CD4-positive, alpha-beta T cell treated with Interleukin-1 beta for 1 hour (primary cell): ENCODE results near the gene CCDC92B.
"Not testable (repeated sequence)": the region's sequence is repeated elsewhere in the genome, so short reads cannot be mapped to it uniquely, and the experiment has no call there.

Experiments used
- DNase-seq, 2 donors: peaks; one replicate each; pipeline ENCODE4 v3.0.0-alpha.2; 2020 to 2022

Gene CCDC92B

DNA sequence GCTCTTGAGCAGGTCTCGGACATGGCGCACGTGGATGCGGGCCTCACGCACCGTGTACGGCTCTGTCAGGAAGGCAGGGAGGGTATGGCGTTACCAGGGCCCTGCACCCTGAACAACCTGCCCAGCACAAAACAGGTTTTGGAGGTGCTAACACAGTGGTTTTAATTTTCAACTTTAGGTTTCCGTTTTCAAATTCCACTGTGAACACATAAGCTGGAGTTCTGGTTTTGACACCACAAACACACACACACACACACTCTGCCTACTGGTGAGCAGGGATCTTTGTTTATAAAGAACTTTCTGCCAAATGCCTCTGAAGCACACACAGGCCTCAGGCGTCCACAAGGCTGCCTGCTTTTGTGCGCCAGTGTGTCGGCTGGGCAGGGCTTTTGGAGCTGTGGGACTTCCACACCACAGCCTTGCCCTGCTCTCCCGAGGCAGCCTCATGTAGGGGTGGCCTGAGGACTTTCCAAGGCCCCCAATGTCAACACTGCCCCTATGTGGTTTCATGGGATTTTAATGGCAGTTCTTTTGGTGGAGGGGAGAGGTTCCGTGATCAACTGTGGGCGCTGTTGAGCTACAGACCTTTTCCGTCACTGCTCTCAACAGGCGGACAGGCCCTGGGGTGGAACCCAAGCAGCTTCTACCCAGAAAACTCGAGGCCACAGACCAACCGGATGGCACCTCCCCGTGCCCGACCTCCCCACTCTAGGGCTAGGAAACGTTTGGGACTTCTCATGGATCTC lies 47.3 kb downstream of the CCDC92B start:
- DNase-seq = no peak

DNA sequence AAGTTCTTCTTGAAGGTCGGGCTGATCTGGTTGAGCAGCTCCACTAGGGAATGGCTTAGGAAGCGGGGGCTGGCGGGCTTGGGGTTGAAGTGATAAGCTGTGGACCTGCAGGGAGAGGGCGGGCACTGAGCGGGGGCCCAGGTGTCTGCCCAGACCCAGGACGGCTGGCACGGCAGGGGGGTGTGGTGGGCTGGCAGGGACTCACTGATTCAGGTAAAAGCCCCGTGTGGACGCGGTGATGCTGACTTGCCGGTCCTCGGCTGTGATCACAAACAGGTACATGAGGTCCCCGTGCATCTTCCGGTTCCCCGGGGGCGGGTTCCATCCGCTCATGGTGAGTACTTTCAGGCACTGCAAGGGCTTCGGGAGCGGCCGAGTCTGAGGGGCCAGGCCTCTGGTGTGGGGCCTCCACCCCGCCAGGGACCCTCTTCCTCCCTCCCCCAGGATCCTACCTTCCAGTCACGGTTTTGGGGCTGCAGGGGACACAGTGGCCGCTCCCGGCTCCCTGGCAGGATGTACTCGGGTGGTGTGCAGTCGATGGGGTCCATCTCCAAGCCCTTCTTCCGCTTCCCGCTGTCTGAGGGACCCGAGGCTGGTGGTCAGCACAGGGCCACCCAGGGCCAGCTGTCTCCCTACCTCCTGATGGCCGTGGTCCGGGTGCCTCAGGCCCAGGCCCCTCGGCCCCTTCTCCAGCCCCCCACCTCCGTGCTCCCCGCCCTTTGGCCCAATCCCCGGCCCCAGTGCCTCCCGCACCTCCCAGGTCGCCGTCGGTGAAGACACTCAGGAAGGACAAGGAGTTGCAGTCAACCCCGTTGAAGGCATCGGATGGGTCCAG lies 48.1 kb downstream of the CCDC92B start:
- no peak for DNase-seq

DNA sequence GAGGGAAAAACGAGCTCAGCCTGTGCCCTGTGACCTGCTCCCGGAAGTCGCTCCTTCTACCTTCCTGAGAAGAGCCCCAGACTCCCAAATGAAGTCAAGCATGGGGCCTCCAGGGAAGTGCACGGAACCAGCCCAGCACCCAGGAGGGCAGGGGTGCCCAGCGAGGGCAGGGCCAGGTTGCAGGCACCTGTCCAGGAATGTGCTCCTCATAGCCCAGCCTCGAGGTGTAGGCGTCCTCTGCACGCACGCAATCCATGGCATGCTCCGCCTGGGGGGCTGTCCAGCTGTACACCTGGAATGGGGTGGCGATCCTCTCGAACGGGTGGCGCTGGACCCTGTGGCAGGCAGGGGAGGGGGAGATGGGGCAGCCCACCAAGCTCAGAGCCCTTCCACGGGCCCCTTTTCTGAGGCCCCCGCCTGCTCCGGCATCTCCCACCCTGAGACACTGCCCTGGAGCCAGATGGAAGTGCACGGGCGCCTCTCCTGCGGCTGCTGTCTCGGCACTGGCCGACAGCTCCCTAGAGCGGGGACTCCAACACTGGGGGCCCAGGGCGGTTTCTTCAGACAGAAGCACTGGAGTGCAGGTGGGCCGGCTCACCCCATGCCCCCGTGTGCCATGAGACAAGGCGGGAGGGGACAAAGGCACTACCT lies 48.8 kb downstream of the CCDC92B start:
- no peak for DNase-seq

DNA sequence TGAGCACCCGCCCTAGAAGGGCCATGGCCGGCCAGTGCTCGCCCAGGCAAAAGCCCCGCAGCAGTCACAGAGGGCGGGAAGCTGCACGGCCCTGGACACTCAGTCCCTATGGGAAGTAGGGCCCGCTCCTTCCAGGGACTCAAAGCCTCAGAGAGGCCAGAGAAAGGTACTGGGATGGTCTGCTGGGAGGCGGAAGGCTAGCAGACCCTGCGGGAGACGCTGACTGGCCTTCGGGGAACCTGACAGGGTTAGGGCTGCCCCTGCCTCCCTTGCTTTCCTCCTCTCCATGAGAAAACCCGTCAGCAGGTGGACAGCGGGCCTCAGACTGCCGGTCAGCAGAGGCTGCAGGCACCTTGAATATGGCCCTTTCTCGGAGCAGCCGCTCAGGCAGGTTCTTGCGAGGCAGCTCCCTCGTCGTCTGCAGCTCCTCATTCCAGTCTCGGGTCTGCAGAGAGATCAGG lies 49.4 kb downstream of the CCDC92B start:
- DNase-seq = no peak

DNA sequence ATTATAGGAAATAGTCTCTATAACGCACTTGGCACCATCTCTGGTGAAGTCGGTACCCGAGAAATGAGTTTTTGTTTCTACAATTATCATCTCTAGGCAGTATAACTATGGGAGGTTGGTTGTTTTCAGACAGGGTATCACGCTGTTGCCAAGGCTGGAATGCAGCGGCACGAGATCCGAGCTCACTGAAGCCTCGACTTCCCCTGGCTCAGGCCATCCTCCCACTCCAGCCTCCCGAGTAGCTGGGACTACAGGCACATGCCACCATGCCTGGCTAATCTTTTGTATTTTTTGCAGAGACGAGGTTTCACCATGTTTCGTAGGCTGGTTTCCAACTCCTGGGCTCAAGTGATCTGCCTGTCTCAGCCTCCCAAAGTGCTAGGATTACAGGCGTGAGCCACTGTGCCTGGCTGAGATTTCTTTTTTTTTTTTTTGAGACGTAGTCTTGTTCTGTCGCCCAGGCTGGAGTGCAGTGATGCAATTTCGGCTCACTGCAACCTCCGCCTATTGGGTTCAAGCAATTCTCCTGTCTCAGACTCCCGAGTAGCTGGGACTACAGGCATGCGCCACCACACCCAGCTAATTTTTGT lies 50.1 kb downstream of the CCDC92B start:
- not testable (repeated sequence) for DNase-seq

DNA sequence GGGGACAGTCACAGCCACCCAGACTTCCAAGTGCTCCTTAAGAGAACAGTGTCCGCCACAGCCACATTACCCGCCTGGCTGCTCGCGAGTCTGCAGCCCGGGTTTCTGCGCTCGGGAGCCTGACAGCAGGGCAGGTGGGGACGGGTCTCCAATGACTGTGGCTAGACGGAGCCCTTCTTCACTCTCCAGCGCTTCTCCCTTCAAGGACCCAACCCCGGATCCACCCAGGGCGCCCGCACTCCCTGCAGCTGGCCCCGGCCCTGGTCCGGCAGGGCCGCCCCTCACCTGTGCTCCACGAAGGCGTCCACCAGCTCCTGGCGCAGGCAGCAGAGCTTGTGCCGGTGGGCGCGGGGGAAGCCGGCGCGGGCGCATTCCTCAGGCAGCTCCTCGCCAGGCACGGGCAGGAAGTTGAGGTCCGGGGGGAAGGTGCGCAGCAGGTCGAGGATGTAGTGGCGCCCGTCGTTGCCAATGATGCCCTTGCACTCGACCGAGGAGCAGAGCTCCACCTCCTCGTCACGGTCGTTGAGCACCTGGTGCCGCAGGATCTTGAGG lies 51.8 kb downstream of the CCDC92B start:
- no peak for DNase-seq

DNA sequence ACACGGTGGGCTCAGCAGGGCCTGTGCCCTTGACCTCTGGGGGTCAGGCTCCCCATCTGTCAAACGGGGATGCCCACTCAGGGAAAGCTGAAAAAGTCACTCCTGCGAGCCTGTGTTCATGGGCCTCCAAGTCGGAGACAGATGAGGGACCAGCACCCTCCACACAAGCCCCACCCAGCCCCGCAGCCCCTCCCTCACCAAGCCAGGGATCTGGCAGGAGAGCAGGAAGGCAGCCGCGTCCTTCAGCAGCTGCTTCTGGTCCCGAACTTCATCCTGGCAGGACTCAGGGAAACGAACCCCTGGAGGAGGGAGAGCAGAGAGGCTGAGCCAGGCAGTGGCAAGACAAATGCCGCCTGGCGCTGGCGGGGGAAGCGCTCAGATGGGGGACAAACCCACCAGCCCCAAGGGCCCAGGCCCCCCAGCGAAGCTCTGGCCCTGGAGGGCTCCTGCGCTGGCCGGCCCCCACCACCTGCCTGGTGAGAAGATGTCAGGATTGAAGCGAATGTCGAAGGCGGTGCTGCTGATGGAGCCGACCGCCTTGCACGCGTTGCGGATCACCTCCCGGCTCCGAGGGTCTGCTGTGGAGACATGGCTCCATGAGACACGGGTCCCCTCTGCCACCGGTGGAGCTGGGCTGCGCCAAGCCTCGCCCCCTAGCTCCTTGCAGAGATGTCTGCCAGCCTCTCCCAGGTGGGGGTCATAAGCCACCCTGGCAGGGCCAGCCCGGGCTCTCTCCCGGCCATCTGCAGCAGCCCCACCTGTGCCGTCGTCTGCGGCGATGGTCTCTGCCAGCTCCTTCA lies 53.3 kb downstream of the CCDC92B start:
- no peak for DNase-seq

DNA sequence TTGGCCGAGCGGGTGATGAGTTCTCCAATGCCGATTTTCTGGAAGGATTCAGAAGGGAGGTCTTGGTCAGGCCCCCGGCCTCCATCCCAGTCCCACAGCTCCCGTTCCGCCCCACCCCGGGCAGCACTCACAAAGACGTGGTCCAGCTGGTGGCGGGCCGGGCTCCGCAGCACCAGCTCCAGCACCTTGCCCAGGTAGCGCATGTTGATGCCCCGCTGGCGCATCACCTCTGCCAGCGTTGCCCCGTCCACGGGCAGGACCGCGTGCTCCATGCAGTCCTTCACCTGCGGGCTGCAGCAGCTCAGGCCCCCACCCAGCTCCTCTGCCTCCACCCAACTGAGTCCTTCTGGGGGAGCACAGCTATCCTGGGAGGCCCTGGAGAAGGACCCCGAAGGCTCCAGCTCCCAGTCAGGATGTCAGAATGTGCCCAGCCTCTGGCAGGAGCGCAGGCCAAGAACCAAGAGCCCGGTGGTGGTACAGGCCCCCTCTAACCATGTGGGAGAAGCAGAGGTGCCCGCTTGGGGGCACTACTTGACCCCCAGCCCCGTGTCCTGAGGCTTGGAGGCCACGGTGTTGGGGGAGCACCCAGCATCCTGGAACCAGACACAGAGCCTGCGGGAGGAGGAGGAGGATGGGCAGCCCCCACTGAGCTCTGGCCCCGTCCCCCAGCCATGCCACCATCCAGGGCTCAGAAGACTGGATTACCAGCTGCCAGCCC lies 54.0 kb downstream of the CCDC92B start:
- DNase-seq = no peak

DNA sequence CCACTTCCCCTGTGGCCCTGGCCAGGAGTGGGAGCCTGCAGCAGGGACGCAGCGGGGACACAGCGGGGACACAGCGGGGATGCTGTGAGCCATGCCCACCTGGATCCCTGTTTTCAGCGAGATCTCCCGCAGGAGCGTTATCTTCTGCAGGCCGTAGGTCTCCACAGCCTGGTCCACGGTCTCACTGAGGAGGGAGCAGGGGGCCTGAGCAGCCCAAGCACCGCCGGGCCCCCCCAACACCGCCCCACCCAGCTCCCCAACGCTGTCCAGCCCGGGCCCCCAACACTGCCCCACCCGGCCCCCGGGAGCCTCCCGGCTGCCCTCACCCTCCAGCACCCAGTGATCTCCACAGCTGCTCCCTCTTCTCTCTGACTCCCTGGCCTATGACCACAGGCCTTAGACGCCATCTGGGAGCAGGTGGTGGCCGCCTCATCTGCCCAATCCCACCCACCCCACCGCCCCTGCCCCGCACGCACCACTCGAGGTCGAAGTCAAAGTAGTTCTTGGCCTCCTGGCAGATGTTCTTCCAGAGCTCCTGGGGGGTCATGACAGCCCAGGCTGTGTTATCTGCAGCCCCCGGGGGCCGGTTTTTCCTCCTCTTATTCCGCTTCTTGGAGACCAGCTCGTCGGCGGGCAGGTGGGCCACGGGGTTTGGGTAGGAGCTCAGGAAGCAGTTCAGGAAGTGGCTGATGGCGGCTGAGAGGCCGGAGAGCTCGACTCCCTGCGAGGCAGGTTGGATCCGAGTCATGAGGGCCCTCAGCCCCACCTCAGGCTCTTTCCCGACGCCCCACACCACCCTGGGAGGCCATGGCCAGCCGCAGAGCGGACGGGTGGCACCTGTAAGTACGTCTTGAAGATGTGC lies 54.8 kb downstream of the CCDC92B start:
- DNase-seq = no peak

DNA sequence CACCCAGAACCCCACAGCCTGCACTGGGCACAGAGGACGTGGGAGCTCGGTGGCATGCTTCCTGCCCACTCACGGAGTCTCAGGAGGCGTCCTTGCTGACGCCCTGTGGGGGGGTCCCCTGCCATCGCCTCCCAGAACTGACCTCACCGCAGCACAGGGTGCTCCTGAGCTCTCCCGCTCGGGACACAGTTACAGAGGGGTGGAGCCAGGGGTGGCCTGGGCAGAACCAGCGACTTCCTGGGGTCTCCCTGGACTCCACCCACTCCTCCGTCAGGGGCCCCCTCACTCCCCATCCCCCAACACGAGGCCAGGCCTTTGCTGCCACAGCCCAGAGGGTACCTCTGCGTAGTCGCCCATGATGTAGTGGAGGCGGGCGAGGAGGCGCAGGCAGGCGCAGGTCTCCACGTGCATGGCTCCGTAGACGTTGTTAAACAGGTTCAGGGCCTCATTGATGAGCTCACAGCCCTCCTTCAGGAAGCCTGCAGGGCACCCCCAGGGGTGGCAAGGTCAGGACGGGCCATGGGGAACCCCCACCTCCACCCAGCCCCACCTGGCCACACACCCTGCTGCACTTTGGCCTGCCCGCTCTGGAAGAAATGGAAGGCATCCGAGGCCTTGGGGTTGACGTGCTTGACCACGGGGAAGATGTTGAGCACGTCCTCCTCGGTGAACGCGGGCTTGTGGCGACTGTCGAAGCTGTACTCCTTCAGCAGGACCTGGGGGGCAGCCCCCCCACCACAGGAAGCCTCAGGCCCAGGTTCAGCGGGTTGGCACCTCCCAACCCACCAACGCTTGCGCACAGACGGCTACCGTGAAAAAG lies 55.7 kb downstream of the CCDC92B start:
- peak in 1 of 2 donors; percentile 18 for DNase-seq

DNA sequence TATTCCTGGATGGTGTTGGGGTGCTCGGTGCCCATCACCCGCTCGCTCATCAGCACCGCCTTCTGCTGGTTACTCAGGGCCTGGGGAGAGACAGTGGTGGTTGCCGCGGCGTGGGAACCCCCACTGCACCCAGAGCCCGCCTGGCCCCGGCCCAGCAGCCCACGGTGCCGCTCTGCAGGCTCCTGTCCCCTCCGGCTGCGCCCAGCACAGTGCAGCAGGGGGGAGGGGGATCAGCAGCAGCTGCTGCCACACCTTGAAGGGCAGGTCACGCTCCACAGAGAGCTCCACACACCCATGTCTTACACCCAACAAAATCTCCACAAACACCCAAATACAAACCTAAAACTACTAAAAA lies 56.7 kb downstream of the CCDC92B start:
- DNase-seq = no peak

DNA sequence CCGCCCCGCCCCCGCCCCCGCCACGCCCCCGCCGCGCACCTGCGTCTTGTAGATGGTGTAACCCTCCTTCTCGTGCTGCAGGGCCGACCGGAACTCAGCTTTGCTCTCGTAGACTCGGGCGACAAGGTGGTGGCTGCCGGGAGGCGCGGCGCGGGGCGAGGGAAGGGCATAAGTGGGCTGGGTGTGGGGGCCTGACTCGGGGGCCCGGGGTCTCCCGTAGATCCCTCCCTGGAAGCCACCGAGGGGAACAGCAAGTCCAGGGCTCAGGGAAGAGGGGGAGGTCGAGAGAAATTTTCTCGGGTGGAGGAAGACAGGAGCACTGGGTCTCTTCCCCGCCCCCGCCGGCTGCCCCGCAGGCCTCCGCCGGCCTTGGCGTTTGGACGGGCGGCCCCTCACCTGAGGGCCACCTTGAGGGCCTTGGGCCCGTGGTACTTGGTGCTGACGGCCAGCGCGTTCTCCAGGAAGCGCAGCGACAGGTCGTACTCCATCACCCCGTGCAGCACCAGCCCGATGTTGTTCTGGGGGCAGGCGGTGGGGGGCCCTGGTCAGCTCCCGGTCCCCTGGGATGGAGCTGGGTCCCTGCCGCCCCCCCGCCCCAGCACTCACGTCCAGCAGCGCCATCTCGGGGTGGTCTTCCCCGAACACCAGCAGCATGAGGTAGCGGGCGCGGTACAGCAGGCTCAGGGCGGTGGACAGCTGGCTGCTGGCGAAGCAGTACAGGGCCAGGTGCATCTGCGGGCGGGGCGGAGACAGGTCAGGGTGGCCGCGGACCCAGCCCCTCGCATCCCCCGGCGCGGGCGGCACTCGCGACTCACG lies 57.3 kb downstream of the CCDC92B start:
- DNase-seq = no peak

DNA sequence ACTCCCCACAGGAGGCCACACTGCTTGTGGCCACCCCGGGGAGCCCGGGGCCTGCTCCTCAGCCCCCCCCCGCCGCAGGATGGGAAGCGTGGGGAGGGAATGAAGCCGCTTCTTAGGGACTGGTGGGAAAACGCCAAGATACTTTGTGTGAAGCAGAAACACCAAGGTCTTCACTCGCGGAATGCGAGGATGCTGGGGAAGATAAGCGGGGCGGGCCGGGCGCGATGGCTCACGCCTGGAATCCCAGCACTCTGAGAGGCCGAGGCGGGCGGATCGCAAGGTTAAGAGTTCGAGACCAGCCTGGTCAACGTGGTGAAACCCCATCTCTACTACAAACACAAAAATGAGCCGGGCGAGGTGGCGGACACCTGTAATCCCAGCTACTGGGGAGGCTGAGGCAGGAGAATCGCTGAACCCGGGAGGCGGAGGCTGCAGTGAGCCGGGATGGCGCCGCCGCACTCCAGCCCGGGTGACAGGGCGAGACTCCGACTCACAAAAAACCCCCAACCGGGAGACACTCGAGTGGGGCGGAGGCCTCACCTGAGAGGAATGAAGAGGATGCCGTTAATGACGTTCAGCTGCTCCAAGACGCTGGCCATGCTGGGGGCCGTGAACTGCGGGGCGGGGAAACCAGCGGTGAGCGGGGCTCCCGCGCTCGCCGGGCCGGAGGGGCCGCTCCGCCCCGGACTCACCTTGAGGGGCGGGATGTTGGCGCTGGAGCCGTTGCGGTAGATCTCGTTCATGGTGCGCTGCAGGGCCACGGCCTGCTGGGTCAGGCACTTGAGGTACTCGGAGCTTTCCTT lies 58.2 kb downstream of the CCDC92B start:
- DNase-seq = no peak

DNA sequence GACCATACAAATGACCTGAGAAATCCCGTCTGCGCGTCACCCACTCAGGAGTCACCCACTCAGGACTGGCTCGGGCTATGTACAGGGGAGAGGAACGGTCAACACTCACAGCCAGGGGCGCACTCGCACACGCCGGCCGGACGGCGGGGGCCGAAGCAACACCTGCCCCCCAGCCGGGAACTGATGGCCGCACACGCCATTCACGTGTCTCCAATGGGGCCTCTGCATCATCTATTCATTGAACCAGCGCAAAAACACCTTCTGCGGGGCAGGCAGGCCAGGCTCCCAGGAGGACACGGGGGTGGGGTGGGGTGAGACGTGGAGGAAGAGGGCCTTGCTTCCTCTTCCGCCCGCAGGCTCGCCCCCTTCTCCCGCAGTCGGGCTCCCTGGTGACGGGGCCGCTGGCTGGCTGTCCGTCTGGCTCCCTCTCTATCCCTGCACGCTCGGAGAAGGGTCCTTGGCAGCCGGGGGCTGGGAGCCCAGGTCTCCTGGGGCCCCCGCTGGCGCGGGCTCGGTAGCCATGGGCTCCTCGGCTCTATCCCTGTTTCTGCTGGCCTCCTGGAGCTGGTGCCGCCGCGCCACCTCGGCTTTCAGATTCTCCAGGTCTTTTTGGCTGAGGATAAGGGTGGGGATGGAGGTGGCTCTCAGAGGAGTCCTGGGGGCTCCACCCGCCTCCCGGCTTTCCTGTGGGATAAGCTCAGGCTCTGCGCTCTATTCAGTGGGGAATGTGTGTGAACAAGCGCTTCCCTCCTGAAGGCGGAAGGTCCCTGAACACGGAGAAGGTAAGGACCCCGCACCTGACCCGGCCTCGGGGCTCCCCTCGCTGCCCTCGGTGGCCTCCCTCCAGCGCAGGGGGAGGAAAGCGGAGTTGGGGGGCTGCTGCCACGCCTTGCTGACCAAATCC lies 59.0 kb downstream of the CCDC92B start:
- no peak for DNase-seq

DNA sequence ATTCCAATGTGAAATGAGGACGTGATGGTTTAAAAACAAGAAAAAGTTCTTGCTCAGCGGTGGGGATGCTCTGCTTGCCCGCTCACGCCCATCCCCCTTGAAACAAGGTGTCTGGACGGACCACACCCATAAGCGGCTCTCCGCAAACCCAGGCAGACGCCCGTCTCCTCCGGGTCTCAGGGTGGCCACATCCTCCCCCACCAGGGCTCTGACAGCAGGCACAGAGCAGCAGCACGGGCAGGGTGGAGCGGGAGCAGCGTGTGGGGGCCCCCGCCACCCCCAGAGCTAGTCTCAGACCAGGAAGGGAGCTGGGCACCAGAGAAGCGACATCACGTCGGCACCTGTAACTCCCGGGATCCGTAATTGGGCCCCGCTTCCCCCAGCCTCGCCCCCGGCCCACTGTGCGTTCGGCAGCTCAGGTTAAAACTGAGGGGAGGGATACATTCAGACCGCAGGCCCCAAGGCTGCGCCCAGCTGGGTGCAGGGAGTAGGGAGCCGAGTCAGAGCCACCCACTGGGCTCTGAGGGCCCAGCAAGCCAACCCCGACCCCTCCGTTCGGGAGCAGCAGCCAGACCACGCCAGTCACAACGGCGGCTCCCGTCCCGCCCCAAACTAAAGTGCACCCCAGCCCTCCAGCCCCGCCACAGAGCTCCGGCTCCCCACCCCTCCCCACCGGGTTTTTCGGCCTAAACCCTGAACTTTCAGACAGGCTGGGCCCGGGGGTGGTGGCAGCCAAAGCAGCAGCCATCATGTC lies 59.9 kb downstream of the CCDC92B start:
- DNase-seq = peak; percentile 35 to 54
